Measurements from ENCODE around the gene BAIAP3. TPM values are rescaled to one million over a fixed set of nuclear protein-coding genes. Genes with fewer than 3 reads are reported as not detected.

Gene BAIAP3
- total RNA-seq, 4 donors from 2014 or later = 1.5 to 14.2 (median 1.9) TPM

GRCh38 chr16:1336619-1337018 lies 3.2 kb downstream of the BAIAP3 start:
- DNase-seq (ENCODE audit: low spot score) = no peak
- TF ChIP-seq, protein P1, sequence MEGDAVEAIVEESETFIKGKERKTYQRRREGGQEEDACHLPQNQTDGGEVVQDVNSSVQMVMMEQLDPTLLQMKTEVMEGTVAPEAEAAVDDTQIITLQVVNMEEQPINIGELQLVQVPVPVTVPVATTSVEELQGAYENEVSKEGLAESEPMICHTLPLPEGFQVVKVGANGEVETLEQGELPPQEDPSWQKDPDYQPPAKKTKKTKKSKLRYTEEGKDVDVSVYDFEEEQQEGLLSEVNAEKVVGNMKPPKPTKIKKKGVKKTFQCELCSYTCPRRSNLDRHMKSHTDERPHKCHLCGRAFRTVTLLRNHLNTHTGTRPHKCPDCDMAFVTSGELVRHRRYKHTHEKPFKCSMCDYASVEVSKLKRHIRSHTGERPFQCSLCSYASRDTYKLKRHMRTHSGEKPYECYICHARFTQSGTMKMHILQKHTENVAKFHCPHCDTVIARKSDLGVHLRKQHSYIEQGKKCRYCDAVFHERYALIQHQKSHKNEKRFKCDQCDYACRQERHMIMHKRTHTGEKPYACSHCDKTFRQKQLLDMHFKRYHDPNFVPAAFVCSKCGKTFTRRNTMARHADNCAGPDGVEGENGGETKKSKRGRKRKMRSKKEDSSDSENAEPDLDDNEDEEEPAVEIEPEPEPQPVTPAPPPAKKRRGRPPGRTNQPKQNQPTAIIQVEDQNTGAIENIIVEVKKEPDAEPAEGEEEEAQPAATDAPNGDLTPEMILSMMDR (IDR thresholded peaks at IDR 0.05) = no peak
- ATAC-seq (ENCODE audit: low FRiP score) = no peak

DNA sequence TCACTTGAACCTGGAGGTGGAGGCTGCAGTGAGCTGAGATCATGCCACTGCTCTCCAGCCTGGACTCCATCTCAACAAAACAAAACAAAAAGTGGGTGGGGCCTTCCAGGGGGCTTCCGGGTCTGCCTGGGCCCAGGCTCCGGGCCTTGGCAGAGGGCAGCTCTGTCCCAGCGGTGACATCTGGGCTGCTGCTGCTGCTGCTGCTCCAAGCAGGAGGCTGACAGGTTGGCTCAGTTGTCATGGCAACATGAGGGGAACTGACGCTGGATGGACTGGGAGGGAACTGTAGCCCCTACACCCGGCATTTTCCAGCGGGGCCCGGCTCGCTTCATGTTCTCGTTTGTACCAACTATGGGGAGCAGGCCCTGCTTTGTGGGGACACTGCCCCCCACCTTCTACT lies 4.0 kb downstream of the BAIAP3 start:
- ATAC-seq (ENCODE audit: low FRiP score) (no peak), DNase-seq (ENCODE audit: low spot score) (no peak)
- TF ChIP-seq, protein P1 (IDR thresholded peaks at IDR 0.05) = no peak

DNA sequence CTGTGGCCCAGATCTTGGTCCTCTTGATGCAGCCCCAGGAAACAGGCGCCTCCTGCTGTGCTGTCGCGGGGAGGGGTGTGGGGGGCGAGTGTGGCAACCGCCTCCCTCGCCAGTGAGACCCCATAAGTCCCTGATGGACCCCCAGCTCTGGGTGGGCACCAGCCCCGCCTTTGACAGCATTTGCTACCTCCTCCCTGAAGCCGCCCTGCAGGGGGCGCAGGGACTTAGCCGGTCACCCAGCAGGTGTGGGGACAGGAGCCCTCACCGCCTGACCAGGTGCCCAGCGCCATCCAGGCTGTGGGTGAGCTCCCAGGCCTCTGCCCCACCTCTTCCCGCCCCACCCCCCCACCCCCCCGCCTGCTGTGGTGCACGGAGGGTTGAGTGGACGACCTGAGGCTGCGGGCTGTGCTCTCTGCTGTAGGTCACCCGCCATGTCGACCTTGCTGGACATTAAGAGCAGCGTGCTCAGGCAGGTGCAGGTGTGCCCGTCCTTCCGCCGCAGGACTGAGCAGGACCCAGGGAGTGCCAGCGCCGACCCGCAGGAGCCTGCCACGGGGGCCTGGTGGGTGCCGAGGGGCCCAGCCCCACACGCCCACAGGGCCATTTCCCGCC lies 4.8 kb downstream of the BAIAP3 start:
- DNase-seq (ENCODE audit: low spot score) (no peak), ATAC-seq (ENCODE audit: low FRiP score) (no peak)

GRCh38 chr16:1338855-1339675 lies 5.6 kb downstream of the BAIAP3 start:
- TF ChIP-seq, protein P1 (IDR thresholded peaks at IDR 0.05) = no peak
- ATAC-seq (ENCODE audit: low FRiP score) (no peak), DNase-seq (ENCODE audit: low spot score) (no peak)

More for the DNA sequence above, 4.8 kb downstream of the BAIAP3 start:
- TF ChIP-seq, protein P1 (IDR thresholded peaks at IDR 0.05) = no peak

DNA sequence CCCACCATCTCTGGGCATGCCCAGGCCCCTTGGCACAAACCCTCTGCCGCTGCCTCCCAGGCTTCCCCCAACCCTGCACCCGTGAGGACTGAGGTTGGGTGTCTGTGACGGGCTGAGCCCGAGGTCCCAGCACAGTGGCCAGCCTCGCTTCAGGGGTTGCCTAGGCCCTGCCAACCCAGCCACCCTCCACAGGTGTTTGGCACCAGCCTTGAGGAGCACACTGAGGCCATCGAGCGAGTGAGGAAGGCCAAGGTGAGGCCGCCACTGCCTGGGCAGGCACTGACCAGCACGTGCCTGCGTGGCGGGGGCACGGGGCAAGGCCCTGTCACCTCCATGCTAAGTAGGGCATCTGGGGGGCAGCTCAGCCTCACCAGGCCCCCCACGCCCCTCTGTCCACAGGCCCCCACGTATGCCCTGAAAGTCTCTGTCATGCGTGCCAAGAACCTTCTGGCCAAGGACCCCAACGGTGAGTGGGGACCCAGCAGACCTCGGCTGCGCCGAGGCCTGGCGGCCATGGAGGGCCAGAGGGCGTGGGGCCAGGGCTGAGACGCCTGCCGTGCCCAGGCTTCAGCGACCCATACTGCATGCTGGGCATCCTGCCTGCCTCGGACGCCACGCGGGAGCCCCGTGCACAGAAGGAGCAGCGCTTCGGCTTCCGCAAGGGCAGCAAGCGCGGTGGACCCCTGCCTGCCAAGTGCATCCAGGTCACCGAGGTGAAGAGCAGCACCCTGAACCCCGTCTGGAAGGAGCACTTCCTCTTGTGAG lies 7.5 kb downstream of the BAIAP3 start:
- no peak for DNase-seq (ENCODE audit: low spot score)
- TF ChIP-seq, protein P1 (IDR thresholded peaks at IDR 0.05) = no peak
- no peak for ATAC-seq (ENCODE audit: low FRiP score)

GRCh38 chr16:1341495-1342420 lies 8.3 kb downstream of the BAIAP3 start:
- TF ChIP-seq, protein P1 (IDR thresholded peaks at IDR 0.05) = no peak
- no peak for DNase-seq (ENCODE audit: low spot score)
- no peak for ATAC-seq (ENCODE audit: low FRiP score)
